Measurements from ENCODE around the gene MCM9. TPM values are rescaled to one million over a fixed set of nuclear protein-coding genes. Genes with fewer than 3 reads are reported as not detected.

Gene MCM9
- polyA plus RNA-seq, 3 donors, result 9.4 to 11.9 (median 9.8) TPM

GRCh38 chr6:118982575-118982911 is 47.6 kb upstream of the MCM9 start:
- H3K9me3 ChIP-seq (replicated peaks in 1 of 2; ENCODE audit: control insufficient read depth in 1 of 2, insufficient read depth in 1 of 2, low read length in 2 of 2), result no peaks in the 10 kb centered on the region
- H4K20me1 ChIP-seq (ENCODE audit: insufficient read depth, low read length), result no peaks in the 10 kb centered on the region
- no peaks in the 10 kb centered on the region for H3K4me1 ChIP-seq (ENCODE audit: control insufficient read depth in 1 of 2, insufficient read depth in 2 of 2, low read length in 2 of 2)
- no peak overlapping the region for H3K27ac ChIP-seq (ENCODE audit: low read depth in 1 of 2, low read length in 2 of 2)
- TF ChIP-seq CTCF (IDR thresholded peaks at IDR 0.05), result no peak
- no peaks in the 10 kb centered on the region for H3K79me2 ChIP-seq (ENCODE audit: insufficient read depth, low read length)
- no peak overlapping the region for H3K27ac Mint-ChIP-seq
- H3K9me3 Mint-ChIP-seq, result no peaks in the 10 kb centered on the region
- no peaks in the 10 kb centered on the region for H3K36me3 ChIP-seq (replicated peaks in 1 of 2; ENCODE audit: control insufficient read depth in 1 of 2, insufficient read depth in 2 of 2, low read length in 2 of 2)
- no peak overlapping the region for H2AFZ ChIP-seq (ENCODE audit: insufficient read depth, low read depth, low read length, poor library complexity, severe bottlenecking)
- no peaks in the 10 kb centered on the region for H3K27me3 Mint-ChIP-seq (ENCODE audit: low read depth in 3 of 3)
- intact Hi-C loops (cut with micrococcal nuclease), result no loop called here
- peaks cover 3% of the 10 kb centered on the region for H3K4me1 Mint-ChIP-seq
- H3K27me3 ChIP-seq (ENCODE audit: control insufficient read depth in 2 of 2, insufficient read depth in 2 of 2, low read length in 2 of 2), result no peaks in the 10 kb centered on the region
- DNase-seq, result no peak
- H3K36me3 Mint-ChIP-seq, result no peaks in the 10 kb centered on the region
- no CpG with 5 or more reads among the region's 3 CpGs for WGBS (ENCODE audit: insufficient coverage)
- no peak overlapping the region for H3K4me3 ChIP-seq (replicated peaks in 1 of 3; ENCODE audit: low read depth in 2 of 3, low read length in 3 of 3)
- H3K4me2 ChIP-seq (replicated peaks; ENCODE audit: extremely low read depth, low read length, poor library complexity, severe bottlenecking), result no peak overlapping the region
- no peak overlapping the region for H3K9ac ChIP-seq (ENCODE audit: insufficient read depth, low read length, poor library complexity, severe bottlenecking)
- H3K4me3 Mint-ChIP-seq, result no peak overlapping the region

- no peaks in the 10 kb centered on the region for H3K9me3 Mint-ChIP-seq
- no peak for TF ChIP-seq CTCF (IDR thresholded peaks at IDR 0.05)
- peaks cover 3% of the 10 kb centered on the region for H3K4me1 Mint-ChIP-seq
Measured at GRCh38 chr6:118981884-118982574, 47.1 kb upstream of the MCM9 start.

More at GRCh38 chr6:118981884-118982574, 47.1 kb upstream of the MCM9 start:
- Histone ChIP-seq H3K36me3 (replicated peaks in 1 of 2; ENCODE audit: control insufficient read depth in 1 of 2, insufficient read depth in 2 of 2, low read length in 2 of 2) (no peaks in the 10 kb centered on the region), H3K27ac (ENCODE audit: low read depth in 1 of 2, low read length in 2 of 2) (no peak overlapping the region), H3K9me3 (replicated peaks in 1 of 2; ENCODE audit: control insufficient read depth in 1 of 2, insufficient read depth in 1 of 2, low read length in 2 of 2) (no peaks in the 10 kb centered on the region), H3K9ac (ENCODE audit: insufficient read depth, low read length, poor library complexity, severe bottlenecking) (no peak overlapping the region), H3K27me3 (ENCODE audit: control insufficient read depth in 2 of 2, insufficient read depth in 2 of 2, low read length in 2 of 2) (no peaks in the 10 kb centered on the region), H4K20me1 (ENCODE audit: insufficient read depth, low read length) (no peaks in the 10 kb centered on the region), H3K79me2 (ENCODE audit: insufficient read depth, low read length) (no peaks in the 10 kb centered on the region), H3K4me1 (ENCODE audit: control insufficient read depth in 1 of 2, insufficient read depth in 2 of 2, low read length in 2 of 2) (no peaks in the 10 kb centered on the region), H3K4me3 (replicated peaks in 1 of 3; ENCODE audit: low read depth in 2 of 3, low read length in 3 of 3) (no peak overlapping the region), H3K4me2 (replicated peaks; ENCODE audit: extremely low read depth, low read length, poor library complexity, severe bottlenecking) (no peak overlapping the region), H2AFZ (ENCODE audit: insufficient read depth, low read depth, low read length, poor library complexity, severe bottlenecking) (no peak overlapping the region)
- H3K27me3 Mint-ChIP-seq (ENCODE audit: low read depth in 3 of 3), result no peaks in the 10 kb centered on the region
- no peaks in the 10 kb centered on the region for H3K36me3 Mint-ChIP-seq
- WGBS (ENCODE audit: insufficient coverage), result 100% methylated on average over 2 of the region's 6 CpGs
- no peak for DNase-seq
- H3K4me3 Mint-ChIP-seq, result no peak overlapping the region
- no peak overlapping the region for H3K27ac Mint-ChIP-seq
- intact Hi-C loops (cut with micrococcal nuclease), result no loop called here

Data from CD14-positive monocyte (primary cell).